Measurements from ENCODE around the gene ACOX3.

The ACOX3 gene

GRCh38 chr4:8467016-8467415 lies 26.5 kb upstream of the ACOX3 start:
- DNase-seq, result no peak

- no peak for DNase-seq
Measured at GRCh38 chr4:8465615-8466611, 25.4 kb upstream of the ACOX3 start.

GRCh38 chr4:8464381-8464780 lies 23.9 kb upstream of the ACOX3 start:
- DNase-seq, result no peak

- DNase-seq, result no peak
Measured at GRCh38 chr4:8463811-8464210, 23.3 kb upstream of the ACOX3 start.

GRCh38 chr4:8461616-8462015 lies 21.1 kb upstream of the ACOX3 start:
- no peak for DNase-seq

- DNase-seq, result no peak
Measured at GRCh38 chr4:8461086-8461485, 20.6 kb upstream of the ACOX3 start.

GRCh38 chr4:8459867-8460445 lies 19.4 kb upstream of the ACOX3 start:
- DNase-seq, result no peak

GRCh38 chr4:8457646-8458252 lies 17.2 kb upstream of the ACOX3 start:
- DNase-seq, result no peak

- no peak for DNase-seq
Measured at GRCh38 chr4:8453957-8454356, 13.4 kb upstream of the ACOX3 start.

GRCh38 chr4:8451440-8452182 lies 11.1 kb upstream of the ACOX3 start:
- no peak for DNase-seq

GRCh38 chr4:8446122-8446521 lies 5.6 kb upstream of the ACOX3 start:
- DNase-seq, result no peak

GRCh38 chr4:8443801-8444200 lies 3.3 kb upstream of the ACOX3 start:
- DNase-seq, result no peak

- no peak for DNase-seq
Measured at GRCh38 chr4:8442596-8443358, 2.3 kb upstream of the ACOX3 start.

GRCh38 chr4:8441499-8442091 lies 1.1 kb upstream of the ACOX3 start:
- no peak for DNase-seq

GRCh38 chr4:8439914-8440491 lies 520 bp downstream of the ACOX3 start:
- no peak for DNase-seq

GRCh38 chr4:8439168-8439567 lies 1.4 kb downstream of the ACOX3 start:
- DNase-seq, result no peak

GRCh38 chr4:8438743-8439142 lies 1.8 kb downstream of the ACOX3 start:
- no peak for DNase-seq

GRCh38 chr4:8437281-8437680 lies 3.2 kb downstream of the ACOX3 start:
- no peak for DNase-seq

- DNase-seq, result no peak
Measured at GRCh38 chr4:8435656-8436121, 4.8 kb downstream of the ACOX3 start.

- DNase-seq, result no peak
Measured at GRCh38 chr4:8434251-8435073, 6.1 kb downstream of the ACOX3 start.

- no peak for DNase-seq
Measured at GRCh38 chr4:8433136-8433535, 7.4 kb downstream of the ACOX3 start.

All from COR-L47 (cell line).